WI38 (cell line): ENCODE results near the gene MR1.

Experiments
- H3K4me3 ChIP-seq: 2 replicates; pipeline ENCODE4 v1.5.1; 2011; ENCODE audit warnings: low read depth, mild to moderate bottlenecking, control low read depth, low read length
- TF ChIP-seq, protein P1 (sequence below): IDR thresholded peaks from 2 replicates; pipeline ENCODE4 v1.5.1; 2012; ENCODE audit warnings: low read depth, mild to moderate bottlenecking, control low read depth, low read length

MR1 gene

DNA sequence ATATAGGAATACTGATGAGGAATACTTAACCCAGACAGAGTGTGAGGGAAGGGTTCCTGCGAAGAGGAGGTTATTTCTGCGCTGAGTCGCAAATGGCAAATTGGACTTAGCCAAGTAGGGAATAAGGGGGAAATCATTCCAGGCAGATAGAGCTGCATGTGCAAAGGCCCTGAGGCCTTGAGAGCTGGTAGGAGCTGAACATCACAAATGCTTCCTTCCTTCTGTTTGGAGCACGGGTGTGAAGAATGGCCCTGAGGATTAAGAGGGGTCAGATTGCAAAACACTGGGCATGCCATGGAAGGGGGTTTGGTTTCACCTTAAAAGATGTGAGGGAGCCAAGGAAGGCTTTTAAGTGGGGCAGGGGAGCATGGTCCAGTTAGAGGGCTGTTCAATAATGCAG is 67.2 kb downstream of the MR1 start:
- H3K4me3 ChIP-seq = no peak overlapping the region
- TF ChIP-seq, protein P1, sequence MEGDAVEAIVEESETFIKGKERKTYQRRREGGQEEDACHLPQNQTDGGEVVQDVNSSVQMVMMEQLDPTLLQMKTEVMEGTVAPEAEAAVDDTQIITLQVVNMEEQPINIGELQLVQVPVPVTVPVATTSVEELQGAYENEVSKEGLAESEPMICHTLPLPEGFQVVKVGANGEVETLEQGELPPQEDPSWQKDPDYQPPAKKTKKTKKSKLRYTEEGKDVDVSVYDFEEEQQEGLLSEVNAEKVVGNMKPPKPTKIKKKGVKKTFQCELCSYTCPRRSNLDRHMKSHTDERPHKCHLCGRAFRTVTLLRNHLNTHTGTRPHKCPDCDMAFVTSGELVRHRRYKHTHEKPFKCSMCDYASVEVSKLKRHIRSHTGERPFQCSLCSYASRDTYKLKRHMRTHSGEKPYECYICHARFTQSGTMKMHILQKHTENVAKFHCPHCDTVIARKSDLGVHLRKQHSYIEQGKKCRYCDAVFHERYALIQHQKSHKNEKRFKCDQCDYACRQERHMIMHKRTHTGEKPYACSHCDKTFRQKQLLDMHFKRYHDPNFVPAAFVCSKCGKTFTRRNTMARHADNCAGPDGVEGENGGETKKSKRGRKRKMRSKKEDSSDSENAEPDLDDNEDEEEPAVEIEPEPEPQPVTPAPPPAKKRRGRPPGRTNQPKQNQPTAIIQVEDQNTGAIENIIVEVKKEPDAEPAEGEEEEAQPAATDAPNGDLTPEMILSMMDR = no peak

DNA sequence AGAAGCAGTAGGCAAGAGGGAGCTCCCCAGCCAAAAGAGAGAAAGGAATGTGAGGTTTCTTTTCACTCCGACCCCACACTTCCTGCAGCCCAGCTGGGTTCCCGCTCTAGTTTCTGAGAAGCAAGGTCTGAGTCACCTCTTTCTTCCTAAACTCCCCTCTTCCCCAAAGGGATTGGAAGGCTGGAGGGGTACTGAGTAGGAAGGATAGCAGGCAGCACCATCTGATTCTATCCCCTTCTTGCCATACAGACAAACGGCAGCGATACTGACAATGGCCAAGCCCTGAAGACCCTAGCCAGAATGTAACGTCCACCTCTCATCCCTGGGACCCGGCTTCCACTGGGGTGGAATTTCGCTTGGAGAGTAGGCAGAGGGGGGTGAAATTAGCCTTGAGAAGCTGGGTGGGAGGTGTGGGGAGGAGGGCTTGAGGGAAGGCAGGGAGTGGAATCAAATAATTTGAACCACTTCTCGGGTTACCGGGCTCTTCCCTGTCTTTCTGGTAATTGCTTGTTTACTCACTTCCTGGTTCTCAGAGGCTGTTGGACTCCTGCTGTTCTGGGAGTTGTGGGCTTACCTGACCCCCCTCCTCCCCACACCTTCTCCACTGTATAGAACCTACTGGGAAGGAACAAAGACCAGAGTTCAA is 67.9 kb downstream of the MR1 start:
- TF ChIP-seq, protein P1 = no peak
- peak overlapping the region; percentile 19 for H3K4me3 ChIP-seq

DNA sequence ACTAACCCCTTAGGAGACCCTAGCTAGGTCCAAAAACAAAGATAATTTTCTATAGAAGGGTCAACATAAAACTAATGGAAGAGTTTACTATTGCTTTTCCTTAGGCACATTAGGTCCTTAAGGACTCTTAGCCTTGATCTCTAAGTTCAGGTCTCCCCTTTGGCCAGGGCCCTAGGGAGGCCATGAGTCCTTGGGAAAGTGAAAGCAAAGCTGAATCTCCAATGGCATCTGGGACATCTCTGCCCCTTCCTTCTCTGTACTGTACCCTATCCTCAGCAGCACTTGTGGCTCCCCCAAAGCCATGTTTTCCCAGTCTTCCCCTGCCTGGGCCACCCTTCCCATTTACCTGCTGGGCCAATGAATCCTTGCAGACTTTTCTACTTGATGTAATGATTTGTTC is 69.1 kb downstream of the MR1 start:
- peak overlapping the region; percentile 5; the same call in 1 of the 2 replicates for H3K4me3 ChIP-seq
- TF ChIP-seq, protein P1 = no peak

DNA sequence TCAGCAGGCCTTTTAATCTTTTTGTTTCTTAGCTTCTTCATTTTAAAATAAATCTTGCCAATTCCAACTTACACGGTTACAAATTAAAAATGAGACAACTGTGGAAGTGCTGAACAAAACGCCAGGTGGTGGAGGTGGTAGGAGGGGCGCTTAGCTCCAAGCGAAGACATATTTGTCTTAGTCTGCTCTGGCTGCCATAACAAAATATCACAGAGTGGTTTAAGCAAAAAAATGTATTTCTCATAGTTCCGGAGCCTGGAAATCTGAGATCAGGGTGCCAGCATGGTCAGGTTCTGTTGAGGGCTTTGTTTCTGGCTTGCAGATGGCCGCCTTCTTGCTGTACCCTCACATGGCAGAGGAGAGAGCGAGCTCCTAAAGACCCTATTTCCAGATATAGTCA is 69.6 kb downstream of the MR1 start:
- no peak overlapping the region for H3K4me3 ChIP-seq
- TF ChIP-seq, protein P1 = no peak

DNA sequence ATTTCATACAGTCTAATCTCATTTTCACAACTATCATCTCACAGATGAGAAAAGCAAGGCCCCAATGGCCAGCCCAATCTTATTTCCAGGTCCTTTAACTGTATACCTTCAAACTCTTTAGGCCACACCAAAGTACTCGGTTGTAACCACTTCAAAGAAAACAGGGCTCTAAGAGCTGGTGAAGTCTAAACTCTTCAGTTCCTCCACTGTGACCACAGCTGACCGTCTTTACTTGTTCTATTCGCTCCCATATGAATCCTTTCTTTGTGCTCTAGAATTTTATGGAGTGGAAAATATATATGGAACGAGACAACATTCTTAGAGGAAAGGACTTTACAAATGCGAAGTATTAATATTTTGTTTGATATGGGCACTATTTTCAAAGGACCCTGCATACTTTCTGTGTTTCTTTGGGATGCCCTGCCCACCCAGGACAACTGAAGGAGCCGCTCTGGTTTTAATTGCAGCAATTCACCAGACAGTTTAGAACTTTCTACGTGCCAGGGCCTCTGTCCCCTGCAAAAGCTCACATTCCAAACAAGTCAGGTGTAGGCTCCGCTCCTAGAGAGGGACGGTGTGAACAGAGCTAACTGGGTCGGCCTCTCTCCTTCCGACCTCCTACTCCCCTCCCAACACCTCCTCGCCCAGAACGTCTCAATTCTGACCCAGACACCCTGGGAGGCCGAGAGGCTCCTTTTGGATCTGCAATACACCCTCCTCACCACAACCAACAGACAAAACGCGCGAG is 70.4 kb downstream of the MR1 start:
- H3K4me3 ChIP-seq = peak overlapping the region; percentile 69
- TF ChIP-seq, protein P1 = no peak

DNA sequence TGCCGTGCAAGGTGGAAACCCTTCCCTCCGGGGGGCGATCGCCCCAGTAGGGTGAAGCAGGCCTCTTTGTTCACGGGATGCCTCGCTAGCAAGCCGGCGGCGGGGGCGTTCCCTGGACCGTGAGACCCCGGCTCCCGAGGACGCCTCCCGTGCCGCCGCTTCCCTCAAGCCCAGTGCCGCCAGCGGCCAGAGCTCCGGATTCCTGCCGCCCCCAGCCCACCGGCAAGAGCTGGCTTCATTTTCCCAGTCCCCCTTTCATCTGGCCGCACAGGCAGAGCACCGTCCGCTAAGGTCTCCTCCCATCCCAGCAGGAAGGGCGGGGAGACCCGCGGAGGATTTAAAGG is 71.0 kb downstream of the MR1 start:
- peak overlapping the region; percentile 69 for H3K4me3 ChIP-seq
- TF ChIP-seq, protein P1 = no peak

DNA sequence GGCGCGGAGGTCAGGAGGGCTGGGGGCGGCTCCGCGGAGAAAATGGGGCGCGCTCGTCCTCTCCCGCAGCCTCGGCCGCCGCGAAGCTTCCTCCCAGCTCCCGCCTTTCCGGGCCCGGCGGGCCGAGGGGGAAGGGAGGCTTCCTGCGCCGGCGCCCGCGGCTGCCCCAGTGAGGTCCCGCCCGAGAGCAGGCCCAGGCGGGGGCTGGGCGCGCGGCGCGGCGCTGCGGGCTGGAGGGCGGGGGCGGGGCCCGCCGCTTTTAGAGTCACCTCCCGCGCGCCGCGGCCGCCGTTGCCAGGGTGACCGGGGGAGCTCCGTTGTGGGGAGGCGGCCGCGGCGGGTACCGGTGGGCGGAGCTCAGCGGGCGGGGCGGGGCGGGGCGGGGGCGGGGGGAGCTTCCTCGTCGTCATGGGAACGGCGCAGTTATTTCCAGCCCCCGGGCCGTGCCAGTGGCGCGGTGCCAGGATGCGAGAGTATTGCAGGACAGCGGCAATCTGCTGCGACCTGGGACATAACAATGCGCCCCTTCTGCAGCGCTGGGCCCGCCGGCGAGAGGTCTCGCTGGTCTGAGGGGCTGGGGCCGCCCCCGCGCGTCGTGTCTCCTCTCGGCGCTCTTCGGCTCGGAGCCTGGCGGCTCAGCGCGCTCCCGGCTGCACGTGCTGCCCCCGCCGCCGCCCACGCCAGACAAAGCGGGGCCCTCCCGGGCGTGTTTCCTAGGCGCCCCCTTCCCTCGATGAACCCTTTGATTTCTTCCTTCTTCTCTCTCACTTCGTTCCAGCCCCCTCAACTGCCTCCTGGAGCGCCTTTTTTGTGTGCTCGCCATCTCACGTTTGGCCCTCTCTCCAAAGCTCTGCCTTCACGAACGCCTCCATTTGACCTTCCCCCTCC is 71.6 kb downstream of the MR1 start:
- TF ChIP-seq, protein P1 = no peak
- H3K4me3 ChIP-seq = peak overlapping the region; percentile 69
